Measurements from ENCODE around the gene PANX1. TPM values are rescaled to one million over a fixed set of nuclear protein-coding genes. Genes with fewer than 3 reads are reported as not detected.
A peak's percentile ranks its signal among the peaks of the same experiment; 100 is the strongest.

PANX1 gene
- total RNA-seq, 1 donor from 2014 or later: 42.1 TPM

- no peak for TF ChIP-seq EZH2 (IDR thresholded peaks at IDR 0.05; ENCODE audit: insufficient read depth, low read length)
- no peak for TF ChIP-seq CTCF (IDR thresholded peaks at IDR 0.05; ENCODE audit: insufficient read depth, low read depth, low read length)
- Histone ChIP-seq H3K4me3 (ENCODE audit: insufficient read depth, low read depth, low read length) (peak overlapping the region; percentile 99), H3K36me3 (ENCODE audit: insufficient read depth, low read length) (no peaks in the 10 kb centered on the region), H3K4me2 (ENCODE audit: low read length) (peak overlapping the region; percentile 95), H3K9me3 (ENCODE audit: insufficient read depth, low read depth, low read length) (no peaks in the 10 kb centered on the region), H3K27me3 (ENCODE audit: insufficient read depth, low read length) (no peaks in the 10 kb centered on the region), H4K20me1 (ENCODE audit: insufficient read depth, low read length) (peaks cover 34% of the 10 kb centered on the region), H3K79me2 (ENCODE audit: insufficient read depth, low read length) (peaks cover 77% of the 10 kb centered on the region), H2AFZ (ENCODE audit: low read depth, low read length) (no peak overlapping the region), H3K27ac (ENCODE audit: low read depth, low read length) (peak overlapping the region; percentile 93), H3K4me1 (ENCODE audit: insufficient read depth, low read length) (peaks cover 65% of the 10 kb centered on the region), H3K9ac (ENCODE audit: low read length) (peak overlapping the region; percentile 96)
- Mint-ChIP-seq H3K9me3 (ENCODE audit: unreplicated experiment) (no peaks in the 10 kb centered on the region), H3K27ac (ENCODE audit: unreplicated experiment) (no peak overlapping the region), H3K36me3 (ENCODE audit: low read depth, unreplicated experiment) (no peaks in the 10 kb centered on the region), H3K4me3 (ENCODE audit: unreplicated experiment) (no peak overlapping the region), H3K4me1 (ENCODE audit: low read depth, unreplicated experiment) (peaks cover 38% of the 10 kb centered on the region), H3K27me3 (ENCODE audit: low read depth, unreplicated experiment) (no peaks in the 10 kb centered on the region)
- FAIRE-seq (no peak), DNase-seq (ENCODE audit: low read depth) (no peak)
These were observed 2.5 kb downstream of the PANX1 start for GRCh38 chr11:94131047-94131717.

- Mint-ChIP-seq H3K27ac (ENCODE audit: unreplicated experiment) (no peak overlapping the region), H3K36me3 (ENCODE audit: low read depth, unreplicated experiment) (no peaks in the 10 kb centered on the region), H3K4me3 (ENCODE audit: unreplicated experiment) (no peak overlapping the region), H3K27me3 (ENCODE audit: low read depth, unreplicated experiment) (no peaks in the 10 kb centered on the region), H3K9me3 (ENCODE audit: unreplicated experiment) (peaks cover under 1% of the 10 kb centered on the region), H3K4me1 (ENCODE audit: low read depth, unreplicated experiment) (peaks cover 43% of the 10 kb centered on the region)
- FAIRE-seq: no peak
- DNase-seq (ENCODE audit: low read depth): no peak
- Histone ChIP-seq H4K20me1 (ENCODE audit: insufficient read depth, low read length) (peaks cover 34% of the 10 kb centered on the region), H3K4me3 (ENCODE audit: insufficient read depth, low read depth, low read length) (peak overlapping the region; percentile 99), H3K9ac (ENCODE audit: low read length) (peak overlapping the region; percentile 96), H3K79me2 (ENCODE audit: insufficient read depth, low read length) (peaks cover 77% of the 10 kb centered on the region), H3K27ac (ENCODE audit: low read depth, low read length) (peak overlapping the region; percentile 37), H3K9me3 (ENCODE audit: insufficient read depth, low read depth, low read length) (no peaks in the 10 kb centered on the region), H3K27me3 (ENCODE audit: insufficient read depth, low read length) (no peaks in the 10 kb centered on the region), H3K4me2 (ENCODE audit: low read length) (peak overlapping the region; percentile 95), H2AFZ (ENCODE audit: low read depth, low read length) (no peak overlapping the region), H3K4me1 (ENCODE audit: insufficient read depth, low read length) (peaks cover 66% of the 10 kb centered on the region), H3K36me3 (ENCODE audit: insufficient read depth, low read length) (no peaks in the 10 kb centered on the region)
- TF ChIP-seq CTCF (IDR thresholded peaks at IDR 0.05; ENCODE audit: insufficient read depth, low read depth, low read length): no peak
- no peak for TF ChIP-seq EZH2 (IDR thresholded peaks at IDR 0.05; ENCODE audit: insufficient read depth, low read length)
These were observed 3.1 kb downstream of the PANX1 start for GRCh38 chr11:94131718-94132115.

GRCh38 chr11:94132152-94132558, 3.5 kb downstream of the PANX1 start:
- Histone ChIP-seq H3K4me1 (ENCODE audit: insufficient read depth, low read length) (peaks cover 70% of the 10 kb centered on the region), H3K36me3 (ENCODE audit: insufficient read depth, low read length) (no peaks in the 10 kb centered on the region), H4K20me1 (ENCODE audit: insufficient read depth, low read length) (peaks cover 34% of the 10 kb centered on the region), H3K79me2 (ENCODE audit: insufficient read depth, low read length) (peaks cover 77% of the 10 kb centered on the region), H3K4me3 (ENCODE audit: insufficient read depth, low read depth, low read length) (no peak overlapping the region), H3K27me3 (ENCODE audit: insufficient read depth, low read length) (no peaks in the 10 kb centered on the region), H3K27ac (ENCODE audit: low read depth, low read length) (peak overlapping the region; percentile 37), H3K4me2 (ENCODE audit: low read length) (peak overlapping the region; percentile 95), H3K9me3 (ENCODE audit: insufficient read depth, low read depth, low read length) (no peaks in the 10 kb centered on the region), H2AFZ (ENCODE audit: low read depth, low read length) (no peak overlapping the region), H3K9ac (ENCODE audit: low read length) (peak overlapping the region; percentile 18)
- Mint-ChIP-seq H3K27ac (ENCODE audit: unreplicated experiment) (no peak overlapping the region), H3K36me3 (ENCODE audit: low read depth, unreplicated experiment) (no peaks in the 10 kb centered on the region), H3K4me3 (ENCODE audit: unreplicated experiment) (no peak overlapping the region), H3K9me3 (ENCODE audit: unreplicated experiment) (peaks cover 2% of the 10 kb centered on the region), H3K27me3 (ENCODE audit: low read depth, unreplicated experiment) (no peaks in the 10 kb centered on the region), H3K4me1 (ENCODE audit: low read depth, unreplicated experiment) (peaks cover 46% of the 10 kb centered on the region)
- FAIRE-seq: no peak
- peak; percentile 89 for DNase-seq (ENCODE audit: low read depth)
- TF ChIP-seq EZH2 (IDR thresholded peaks at IDR 0.05; ENCODE audit: insufficient read depth, low read length): no peak
- no peak for TF ChIP-seq CTCF (IDR thresholded peaks at IDR 0.05; ENCODE audit: insufficient read depth, low read depth, low read length)

All from astrocyte (in vitro differentiated cells and primary cell).